ENCODE results near the gene EFEMP2.

GRCh38 chr11:65897020-65897471, 24.4 kb upstream of the EFEMP2 start:
- TF ChIP-seq CTCF (IDR thresholded peaks at IDR 0.05) (no peak), POLR2AphosphoS5 (IDR thresholded peaks at IDR 0.05) (no peak), POLR2A (IDR thresholded peaks at IDR 0.05) (no peak), EP300 (IDR thresholded peaks at IDR 0.05) (no peak)

Measured in stomach (tissue), 4 donors.